DMS53 (cell line): Measurements from ENCODE around the gene PRKRIP1.
"Not testable (repeated sequence)": the region's sequence is repeated elsewhere in the genome, so short reads cannot be mapped to it uniquely, and the experiment has no call there.

ENCODE experiments used
- DNase-seq: peaks from one replicate; lab custom pipeline; 2025; lab: John Stamatoyannopoulos, UW

Gene PRKRIP1

GRCh38 chr7:102395873-102396709 lies at the start of gene PRKRIP1:
Gene PRKRIP1, plus strand, starts transcription at chr7:102396363. Its CDS starts 49 bp downstream, at chr7:102396412.
- DNase-seq: peak; percentile 97

DNA sequence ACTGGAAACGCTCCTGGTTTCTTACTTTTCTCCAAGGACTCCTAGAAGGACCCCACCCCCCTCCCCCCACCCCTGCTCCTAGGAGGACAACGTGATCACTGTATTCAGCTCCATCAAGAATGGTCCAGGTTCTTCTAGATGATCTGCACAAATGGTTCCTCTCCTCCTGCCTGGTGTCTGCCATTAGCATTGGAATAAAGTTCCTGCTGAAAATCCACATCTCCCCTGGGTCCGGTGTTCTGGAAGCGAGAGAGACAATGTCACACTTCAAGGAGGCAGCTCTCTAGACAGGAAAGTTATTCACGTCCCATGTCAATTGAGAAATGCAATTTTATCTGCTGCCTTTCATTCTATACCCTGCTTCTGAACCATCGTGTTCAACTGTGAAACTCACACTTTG lies 49.2 kb upstream of the PRKRIP1 start:
- not testable (repeated sequence) for DNase-seq

GRCh38 chr7:102356344-102356743 lies 39.8 kb upstream of the PRKRIP1 start, which contains the start of gene SPDYE6:
Gene SPDYE6, minus strand, starts transcription at chr7:102356444. Its CDS starts 421 bp downstream, at chr7:102356023.
- not testable (repeated sequence) for DNase-seq

GRCh38 chr7:102363549-102364393 lies 32.4 kb upstream of the PRKRIP1 start:
- DNase-seq: peak; percentile 100

- DNase-seq: not testable (repeated sequence)
These were observed 31.7 kb upstream of the PRKRIP1 start for GRCh38 chr7:102364394-102364886.

DNA sequence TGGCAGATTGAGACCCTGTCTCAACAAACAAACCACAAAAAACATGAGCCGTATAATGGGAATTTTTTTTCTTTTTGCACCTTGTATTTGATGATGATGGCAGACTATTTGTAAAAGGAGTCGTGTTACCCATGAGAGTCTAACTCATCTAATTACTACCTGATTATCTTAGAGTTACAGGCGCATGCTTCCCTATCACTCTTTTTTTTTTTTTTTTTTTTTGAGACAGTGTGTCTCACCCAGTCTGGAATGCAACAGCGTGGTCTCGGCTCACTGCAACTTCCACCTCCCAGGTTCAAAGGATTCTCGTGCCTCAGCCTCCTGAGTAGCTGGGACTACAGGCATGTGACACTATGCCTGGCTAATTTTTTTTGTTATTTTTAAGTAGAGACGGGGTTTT lies 30.8 kb upstream of the PRKRIP1 start:
- not testable (repeated sequence) for DNase-seq

GRCh38 chr7:102370038-102370437 lies 26.1 kb upstream of the PRKRIP1 start:
- DNase-seq: not testable (repeated sequence)

- not testable (repeated sequence) for DNase-seq
These were observed 23.4 kb upstream of the PRKRIP1 start for GRCh38 chr7:102372796-102373195.

DNA sequence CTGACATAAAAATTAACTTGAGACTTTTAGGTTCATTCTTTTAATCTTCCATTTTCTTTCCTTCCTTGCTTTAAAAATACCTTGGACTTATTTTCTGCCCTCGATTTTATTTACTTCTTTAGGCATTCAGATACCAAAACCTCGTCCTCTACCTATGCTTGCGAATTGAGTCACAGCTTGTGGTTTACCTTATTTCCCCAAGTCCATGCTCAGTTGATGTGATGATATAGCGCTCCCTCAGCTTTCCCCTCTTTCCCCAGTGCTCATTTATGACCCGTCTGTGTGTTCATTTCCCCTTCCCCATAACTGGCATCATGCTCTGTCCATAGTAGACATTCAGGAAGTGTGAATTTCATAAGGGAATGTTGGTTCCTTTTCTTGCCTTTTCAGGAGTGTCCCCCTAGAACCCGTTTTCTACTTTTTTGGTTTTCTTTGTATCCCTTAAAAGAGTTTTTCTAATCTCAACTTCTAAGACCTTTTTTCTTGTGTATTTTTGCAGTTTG lies 19.1 kb upstream of the PRKRIP1 start:
- no peak for DNase-seq

GRCh38 chr7:102380837-102381236 lies 15.3 kb upstream of the PRKRIP1 start:
- not testable (repeated sequence) for DNase-seq

- DNase-seq: not testable (repeated sequence)
These were observed 14.3 kb upstream of the PRKRIP1 start for GRCh38 chr7:102381696-102382425.

- no peak for DNase-seq
These were observed 9.1 kb upstream of the PRKRIP1 start for GRCh38 chr7:102387064-102387463.

- DNase-seq: no peak
These were observed 6.4 kb upstream of the PRKRIP1 start for GRCh38 chr7:102389810-102390209.

DNA sequence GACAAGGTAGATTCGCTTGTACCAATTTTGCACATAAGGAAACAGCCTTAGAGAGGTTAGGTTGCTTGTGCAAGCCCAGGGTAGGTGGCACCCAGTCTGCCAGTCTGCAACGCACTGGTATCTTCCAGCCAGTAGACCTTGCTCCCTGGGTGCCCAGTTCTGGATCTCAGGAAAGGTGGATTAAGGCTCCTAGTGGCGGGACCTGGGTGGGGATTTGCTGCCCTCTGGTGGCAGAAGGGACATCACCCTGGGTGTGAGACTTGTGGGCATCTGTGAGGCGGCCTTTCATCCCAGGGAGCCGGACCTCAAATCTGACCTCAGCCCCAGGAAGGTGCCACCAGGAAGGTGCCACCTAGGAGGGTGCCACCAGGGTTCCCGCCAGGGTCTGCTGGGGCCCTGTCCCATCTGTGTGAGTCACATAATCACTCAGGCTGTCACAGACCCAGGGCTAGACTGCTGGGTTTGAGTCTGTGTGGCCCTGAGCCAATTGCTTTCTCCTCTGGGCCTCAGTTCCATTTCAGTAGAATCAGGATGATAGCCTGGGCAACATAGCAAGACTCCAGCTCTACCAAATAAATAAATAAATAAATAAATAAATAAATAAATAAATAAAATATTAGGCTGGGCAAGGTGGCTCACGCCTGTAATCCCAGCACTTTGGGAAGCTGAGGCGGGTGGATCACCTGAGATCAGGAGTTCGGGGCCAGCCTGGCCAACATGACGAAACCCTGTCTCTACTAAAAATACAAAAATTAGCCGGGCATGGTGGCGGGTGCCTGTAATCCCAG lies 5.3 kb upstream of the PRKRIP1 start:
- DNase-seq: peak; percentile 96

DNA sequence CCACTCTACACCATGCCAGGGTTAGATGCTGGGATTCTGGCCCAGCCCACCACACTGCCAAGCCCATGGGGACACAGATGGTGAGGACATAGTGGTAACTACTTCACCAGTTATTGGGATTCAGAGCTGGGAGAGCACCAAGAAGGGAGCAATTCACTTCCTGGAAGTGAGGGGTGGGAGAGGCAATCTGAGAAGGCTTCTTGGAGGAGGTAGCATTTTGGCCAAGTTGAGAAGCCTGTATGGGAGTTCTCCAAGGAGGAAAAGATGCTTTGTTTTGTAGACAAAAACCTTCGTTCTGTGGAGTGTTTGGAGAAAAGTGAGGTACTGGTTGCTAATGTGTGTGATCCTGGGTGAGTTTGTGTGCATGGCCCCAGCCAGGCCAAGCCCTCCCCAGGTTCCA lies 3.8 kb upstream of the PRKRIP1 start:
- DNase-seq: no peak

GRCh38 chr7:102393467-102393866 lies 2.7 kb upstream of the PRKRIP1 start:
- no peak for DNase-seq

- DNase-seq: peak; percentile 81
These were observed 631 bp upstream of the PRKRIP1 start for GRCh38 chr7:102395592-102395872.

DNA sequence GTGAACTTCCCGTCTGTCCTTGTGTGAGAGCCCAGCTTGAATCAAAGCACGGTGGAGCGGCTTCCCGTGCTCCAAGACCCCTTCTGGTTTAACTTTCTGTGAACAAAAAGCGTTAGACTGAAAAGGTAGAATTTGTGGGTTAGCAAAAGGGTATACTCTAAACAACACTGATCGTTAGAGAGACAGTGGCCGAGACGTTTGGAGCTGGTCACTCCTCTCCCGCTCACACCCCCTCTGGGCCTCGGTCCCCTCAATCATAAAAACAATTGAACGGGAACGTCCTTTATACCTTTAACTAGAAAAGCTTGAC lies 502 bp downstream of the PRKRIP1 start:
- no peak for DNase-seq

DNA sequence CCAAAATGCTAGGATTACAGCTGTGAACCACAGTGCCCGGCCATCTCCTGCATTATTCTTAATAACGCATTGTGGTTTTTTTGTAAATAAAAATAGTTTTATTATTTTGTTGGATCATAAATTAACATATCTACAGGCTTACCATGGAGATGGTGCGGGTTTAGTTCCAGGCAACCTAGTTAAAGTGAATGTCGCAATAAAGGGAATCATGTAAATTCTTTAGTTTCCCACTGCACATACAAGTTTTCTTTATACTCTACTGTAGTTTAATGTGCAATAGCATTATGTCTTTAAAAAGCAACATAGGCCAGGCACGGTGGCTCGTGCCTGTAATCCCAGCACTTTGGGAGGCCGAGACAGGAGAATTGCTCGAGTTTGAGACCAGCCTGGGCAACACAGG lies 2.4 kb downstream of the PRKRIP1 start:
- DNase-seq: no peak

- DNase-seq: no peak
These were observed 4.2 kb downstream of the PRKRIP1 start for GRCh38 chr7:102400360-102400759.

- no peak for DNase-seq
These were observed 7.4 kb downstream of the PRKRIP1 start for GRCh38 chr7:102403563-102403962.
